ENCODE measurements around the gene AURKA. TPM values are rescaled to one million over a fixed set of nuclear protein-coding genes. Genes with fewer than 3 reads are reported as not detected.

The AURKA gene
- total and polyA plus RNA-seq, 2 experiments from 2014 or later, result 75.8 to 82.0 TPM

- Histone ChIP-seq H3F3A (replicated peaks; ENCODE audit: low read depth) (peaks cover 3% of the 10 kb centered on the region; the same call in 1 of the 2 replicates), H3K4me2 (no peak overlapping the region), H3K9me2 (ENCODE audit: insufficient read depth) (no peaks in the 10 kb centered on the region), H3K4me3 (no peak overlapping the region), H3K27me3 (ENCODE audit: insufficient read depth) (no peaks in the 10 kb centered on the region), H2AFZ (no peak overlapping the region), H3K4me1 (ENCODE audit: insufficient read depth) (no peaks in the 10 kb centered on the region), H3K27ac (ENCODE audit: low read depth) (no peak overlapping the region), H3K36me3 (ENCODE audit: insufficient read depth) (peaks cover 84% of the 10 kb centered on the region), H3K79me2 (replicated peaks; ENCODE audit: insufficient read depth) (peaks cover 38% of the 10 kb centered on the region), H4K20me1 (replicated peaks; ENCODE audit: insufficient read depth) (peaks cover 25% of the 10 kb centered on the region)
- Mint-ChIP-seq H3K27me3 (ENCODE audit: insufficient read depth, low read depth, poor library complexity) (no peaks in the 10 kb centered on the region), H3K4me3 (no peak overlapping the region), H3K4me1 (no peaks in the 10 kb centered on the region), H3K9me3 (no peaks in the 10 kb centered on the region), H3K36me3 (ENCODE audit: low read depth) (peaks cover 95% of the 10 kb centered on the region), H3K27ac (no peak overlapping the region)
- ATAC-seq (no peak; the same call in 2 of the 3 replicates), DNase-seq (ENCODE audit: low spot score) (peak; percentile 79)
- no peak for TF ChIP-seq POLR2AphosphoS5 (IDR thresholded peaks at IDR 0.05; ENCODE audit: low read depth)
- TF ChIP-seq EZH2phosphoT487 (IDR thresholded peaks at IDR 0.05; ENCODE audit: unreplicated experiment), result no peak
- peak; percentile 67 to 82 for TF ChIP-seq CTCF (conservative IDR thresholded peaks at IDR 0.05; ENCODE audit: low read depth in 2 of 2)
- no peak for TF ChIP-seq ZNF114 (CRISPR knock-in tag; IDR thresholded peaks at IDR 0.05)
Measured at GRCh38 chr20:56400001-56400640, 8.1 kb upstream of the AURKA start.

GRCh38 chr20:56395166-56395565 is 3.2 kb upstream of the AURKA start:
- Mint-ChIP-seq H3K36me3 (ENCODE audit: low read depth) (peaks cover 60% of the 10 kb centered on the region), H3K4me3 (no peak overlapping the region)
- peaks cover 48% of the 10 kb centered on the region for H3K36me3 ChIP-seq (ENCODE audit: insufficient read depth)

More at GRCh38 chr20:56395166-56395565, 3.2 kb upstream of the AURKA start:
- Histone ChIP-seq H3K79me2 (replicated peaks; ENCODE audit: insufficient read depth) (peaks cover 47% of the 10 kb centered on the region), H3K4me1 (ENCODE audit: insufficient read depth) (peaks cover 15% of the 10 kb centered on the region), H4K20me1 (replicated peaks; ENCODE audit: insufficient read depth) (peaks cover 22% of the 10 kb centered on the region), H3K9me2 (ENCODE audit: insufficient read depth) (no peaks in the 10 kb centered on the region), H2AFZ (no peak overlapping the region), H3K27me3 (ENCODE audit: insufficient read depth) (no peaks in the 10 kb centered on the region), H3K4me3 (no peak overlapping the region), H3K27ac (ENCODE audit: low read depth) (no peak overlapping the region), H3F3A (replicated peaks; ENCODE audit: low read depth) (peaks cover 3% of the 10 kb centered on the region; the same call in 1 of the 2 replicates), H3K4me2 (no peak overlapping the region)
- TF ChIP-seq ETS1 (IDR thresholded peaks at IDR 0.05) (no peak), NANOG (IDR thresholded peaks at IDR 0.05; ENCODE audit: borderline replicate concordance) (no peak), ZNF331 (CRISPR knock-in tag; IDR thresholded peaks at IDR 0.05; ENCODE audit: low read depth) (no peak)
- Mint-ChIP-seq H3K27me3 (ENCODE audit: insufficient read depth, low read depth, poor library complexity) (no peaks in the 10 kb centered on the region), H3K9me3 (no peaks in the 10 kb centered on the region; the same call in 2 of the 3 replicates), H3K27ac (no peak overlapping the region), H3K4me1 (peaks cover 6% of the 10 kb centered on the region)
- ATAC-seq (no peak), DNase-seq (ENCODE audit: low spot score) (no peak)
